GM23248 (cell line): ENCODE results near the gene LRRC4B.

Source experiments
- EZH2 ChIP-seq: fragments of 200-600 bp; sonication (generic); IDR thresholded peaks from 2 replicates; pipeline ENCODE4 v1.6.1; 2018; ENCODE audit warnings: antibody characterized with exemption, mild to moderate bottlenecking; ENCODE audit not compliant: insufficient read depth, poor library complexity, severe bottlenecking
- EZH2phosphoT487 ChIP-seq: fragments of 200-600 bp; sonication (generic); IDR thresholded peaks from 2 replicates; pipeline ENCODE4 v1.6.1; 2018; ENCODE audit warnings: antibody characterized with exemption, moderate library complexity, mild to moderate bottlenecking, low read depth; ENCODE audit not compliant: insufficient read depth

DNA sequence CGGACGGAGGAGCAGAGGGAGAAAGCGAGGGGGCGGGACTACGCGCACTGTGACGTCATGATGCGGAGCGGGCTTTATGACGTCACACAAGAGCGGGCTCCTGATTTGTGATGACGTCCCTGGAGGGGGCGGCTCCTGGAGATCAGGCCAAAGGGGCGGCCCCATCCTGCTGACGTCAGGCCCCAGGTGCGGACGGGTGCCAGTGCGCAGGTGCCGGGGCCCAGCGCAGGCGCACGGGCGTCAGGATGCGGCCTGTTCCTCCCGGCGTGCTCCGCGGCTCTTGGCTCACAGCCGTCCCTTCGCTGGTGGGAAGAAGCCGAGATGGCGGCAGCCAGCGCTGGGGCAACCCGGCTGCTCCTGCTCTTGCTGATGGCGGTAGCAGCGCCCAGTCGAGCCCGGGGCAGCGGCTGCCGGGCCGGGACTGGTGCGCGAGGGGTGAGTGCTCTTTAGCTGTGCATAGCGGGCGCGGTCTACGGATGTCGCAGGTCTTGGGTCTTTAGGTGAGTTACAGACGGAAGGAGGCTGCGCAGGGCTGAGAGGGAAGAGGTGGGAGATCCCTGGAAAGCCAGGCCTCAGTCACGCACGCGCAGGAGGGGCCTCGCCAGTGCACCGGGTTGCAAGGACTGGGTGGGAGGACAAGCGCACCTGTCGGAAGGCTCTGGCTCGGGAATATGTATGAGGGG lies 91.9 kb downstream of the LRRC4B start, which contains the start of the genes EMC10 and GARIN5A:
- TF ChIP-seq EZH2 (no peak), EZH2phosphoT487 (no peak)
